Smooth muscle cell (in vitro differentiated cells): ENCODE data around the gene GCLC. TPM values are rescaled to one million over a fixed set of nuclear protein-coding genes. Genes with fewer than 3 reads are reported as not detected.
A peak's percentile ranks its signal among the peaks of the same experiment; 100 is the strongest.

Experiments
- DNase-seq: peaks from one replicate; lab custom pipeline; 2025; ENCODE audit not compliant: unreplicated experiment; lab: John Stamatoyannopoulos, UW
- H2AFZ ChIP-seq: fragments of 200-600 bp; sonication (generic); 2 replicates; pipeline ENCODE4 v1.6.0; 2016; ENCODE audit warnings: antibody characterized with exemption, low read depth, mild to moderate bottlenecking
- H3F3A ChIP-seq: fragments of 200-600 bp; sonication (generic); 2 replicates; pipeline ENCODE4 v1.6.0; 2017; ENCODE audit warnings: antibody characterized with exemption, low read depth
- H3K27ac ChIP-seq: fragments of 200-600 bp; sonication (generic); 2 replicates; pipeline ENCODE4 v1.5.1; 2016; ENCODE audit warnings: low read depth, mild to moderate bottlenecking
- H3K27me3 ChIP-seq: fragments of 200-600 bp; sonication (generic); 2 replicates; pipeline ENCODE4 v1.6.1; 2016; ENCODE audit warnings: low read depth, mild to moderate bottlenecking
- H3K36me3 ChIP-seq: fragments of 200-600 bp; sonication (generic); 2 replicates; pipeline ENCODE4 v1.5.1; 2016; ENCODE audit warnings: low read depth
- H3K4me1 ChIP-seq: fragments of 200-600 bp; sonication (generic); 2 replicates; pipeline ENCODE4 v1.5.1; 2016; ENCODE audit warnings: low read depth
- H3K4me2 ChIP-seq: fragments of 200-600 bp; sonication (generic); 2 replicates; pipeline ENCODE4 v1.6.0; 2016; ENCODE audit warnings: mild to moderate bottlenecking
- H3K4me3 ChIP-seq: fragments of 200-600 bp; sonication (generic); 2 replicates; pipeline ENCODE4 v1.5.1; 2016; ENCODE audit warnings: mild to moderate bottlenecking
- H3K79me2 ChIP-seq: fragments of 200-600 bp; sonication (generic); 2 replicates; pipeline ENCODE4 v1.6.0; 2016; ENCODE audit warnings: low read depth, mild to moderate bottlenecking
- H3K9ac ChIP-seq: fragments of 200-600 bp; sonication (generic); 2 replicates; pipeline ENCODE4 v1.6.0; 2016; ENCODE audit warnings: low read depth
- H3K9me3 ChIP-seq: fragments of 200-600 bp; sonication (generic); replicated peaks from 2 replicates; pipeline ENCODE4 v1.5.1; 2016; ENCODE audit warnings: low read depth
- H4K20me1 ChIP-seq: fragments of 200-600 bp; sonication (generic); 2 replicates; pipeline ENCODE4 v1.6.0; 2016; ENCODE audit warnings: low read depth
- CTCF ChIP-seq: fragments of 200-600 bp; sonication (generic); IDR thresholded peaks from 2 replicates; pipeline ENCODE4 v1.5.1; 2017; ENCODE audit warnings: borderline replicate concordance, mild to moderate bottlenecking, antibody characterized with exemption; ENCODE audit not compliant: insufficient read depth, poor library complexity, severe bottlenecking
- WGBS: methylation state at CpG from one replicate; pipeline ENCODE4 v1.1.7; 2016; ENCODE audit warnings: low lambda C conversion rate; 5-methylcytosine and 5-hydroxymethylcytosine counted together
- polyA plus RNA-seq: library from polyadenylated mRNA; unstranded; fragments of >200 nt; fragmentation: Nextera tagmentation; extraction: Ambion mirVana; gene quantifications from 2 replicates; pipeline ENCODE4 v1.2.1, GENCODE V29; 2016
- total RNA-seq: library from RNA; depleted of rRNA; stranded (reverse); fragments of >200 nt; gene quantifications from 2 replicates; pipeline ENCODE4 v1.2.3, GENCODE V29; 2014

The GCLC gene
- total and polyA plus RNA-seq, 2 experiments from 2014 or later: 3.7 to 7.1 TPM

GRCh38 chr6:53497905-53498304, 47.0 kb downstream of the GCLC start:
- Histone ChIP-seq H3K9ac (no peak overlapping the region), H3K4me2 (no peak overlapping the region), H3K27ac (peak overlapping the region; percentile 62), H3K27me3 (no peaks in the 10 kb centered on the region), H4K20me1 (no peaks in the 10 kb centered on the region), H2AFZ (no peak overlapping the region), H3F3A (peaks cover 3% of the 10 kb centered on the region), H3K4me1 (peaks cover 10% of the 10 kb centered on the region), H3K4me3 (no peak overlapping the region), H3K36me3 (no peaks in the 10 kb centered on the region), H3K79me2 (no peaks in the 10 kb centered on the region), H3K9me3 (no peaks in the 10 kb centered on the region)
- 91% methylated on average over 2 of the region's 2 CpGs for WGBS
- TF ChIP-seq CTCF: no peak
- no peak for DNase-seq

- WGBS: 20% methylated on average over 5 of the region's 5 CpGs
- Histone ChIP-seq H3K27ac (peak overlapping the region; percentile 75), H3K79me2 (no peaks in the 10 kb centered on the region), H3K4me2 (peak overlapping the region; percentile 49), H3K4me1 (peaks cover 10% of the 10 kb centered on the region), H3K9me3 (no peaks in the 10 kb centered on the region), H4K20me1 (no peaks in the 10 kb centered on the region), H2AFZ (no peak overlapping the region), H3K36me3 (no peaks in the 10 kb centered on the region), H3K9ac (no peak overlapping the region), H3F3A (peaks cover 3% of the 10 kb centered on the region), H3K27me3 (no peaks in the 10 kb centered on the region), H3K4me3 (no peak overlapping the region)
- TF ChIP-seq CTCF: no peak
- DNase-seq: no peak
Observed at GRCh38 chr6:53496797-53497375, 48.0 kb downstream of the GCLC start.

GRCh38 chr6:53495506-53496499, 49.1 kb downstream of the GCLC start:
- Histone ChIP-seq H3K27ac (peak overlapping the region; percentile 75), H3K4me2 (peak overlapping the region; percentile 49)

More at GRCh38 chr6:53495506-53496499, 49.1 kb downstream of the GCLC start:
- no peak for DNase-seq
- no peak for TF ChIP-seq CTCF
- no peak overlapping the region for H2AFZ ChIP-seq
- peaks cover 3% of the 10 kb centered on the region for H3F3A ChIP-seq
- H3K9me3 ChIP-seq: no peaks in the 10 kb centered on the region
- H3K4me1 ChIP-seq: peaks cover 10% of the 10 kb centered on the region
- H3K4me3 ChIP-seq: no peak overlapping the region
- no peaks in the 10 kb centered on the region for H3K27me3 ChIP-seq
- no peak overlapping the region for H3K9ac ChIP-seq
- no peaks in the 10 kb centered on the region for H3K36me3 ChIP-seq
- WGBS: 67% methylated on average over 6 of the region's 6 CpGs
- no peaks in the 10 kb centered on the region for H3K79me2 ChIP-seq
- no peaks in the 10 kb centered on the region for H4K20me1 ChIP-seq
